Measurements from ENCODE around the gene MAST4. TPM values are rescaled to one million over a fixed set of nuclear protein-coding genes. Genes with fewer than 3 reads are reported as not detected.

The MAST4 gene
- total RNA-seq, 4 donors from 2014 or later = 8.2 to 203 (median 35.5) TPM

GRCh38 chr5:67098656-67099055 lies 502.5 kb downstream of the MAST4 start:
- H3K27me3 ChIP-seq = no peaks in the 10 kb centered on the region
- no peak overlapping the region for H3K4me3 ChIP-seq
- H3K36me3 ChIP-seq = no peaks in the 10 kb centered on the region
- H3K9me3 ChIP-seq = no peaks in the 10 kb centered on the region
- TF ChIP-seq POLR2A (IDR thresholded peaks at IDR 0.05) (no peak), CTCF (IDR thresholded peaks at IDR 0.05) (no peak)
- peaks cover 7 to 9% of the 10 kb centered on the region in 2 donors for H3K4me1 ChIP-seq
- no peak overlapping the region for H3K27ac ChIP-seq
- intact Hi-C loops (cut with DNase I; ENCODE audit: low total_unique reads) = loop anchor here (10.0 kb wide), 1 partner anchor 94 kb away; no protein-coding TSS in a partner anchor
- no peak for DNase-seq

GRCh38 chr5:67100301-67100700 lies 504.1 kb downstream of the MAST4 start:
- Histone ChIP-seq H3K36me3 (no peaks in the 10 kb centered on the region), H3K27ac (no peak overlapping the region), H3K9me3 (no peaks in the 10 kb centered on the region), H3K4me3 (no peak overlapping the region), H3K4me1 (no peaks in the 10 kb centered on the region), H3K27me3 (no peaks in the 10 kb centered on the region)
- no peak for DNase-seq
- intact Hi-C loops (cut with DNase I; ENCODE audit: low total_unique reads) = no loop called here
- TF ChIP-seq CTCF (IDR thresholded peaks at IDR 0.05) (no peak), POLR2A (IDR thresholded peaks at IDR 0.05) (no peak)

- intact Hi-C loops (cut with DNase I; ENCODE audit: low total_unique reads) = no loop called here
- Histone ChIP-seq H3K36me3 (no peaks in the 10 kb centered on the region), H3K27me3 (no peaks in the 10 kb centered on the region), H3K9me3 (no peaks in the 10 kb centered on the region), H3K4me1 (no peaks in the 10 kb centered on the region), H3K4me3 (no peak overlapping the region), H3K27ac (no peak overlapping the region)
- TF ChIP-seq POLR2A (IDR thresholded peaks at IDR 0.05) (no peak), CTCF (IDR thresholded peaks at IDR 0.05) (no peak)
- DNase-seq = no peak
Observed at GRCh38 chr5:67102708-67103107, 506.5 kb downstream of the MAST4 start.

- TF ChIP-seq CTCF (IDR thresholded peaks at IDR 0.05) (no peak), POLR2A (IDR thresholded peaks at IDR 0.05) (no peak)
- no peaks in the 10 kb centered on the region for H3K4me1 ChIP-seq
- DNase-seq = no peak
- no peaks in the 10 kb centered on the region for H3K9me3 ChIP-seq
- intact Hi-C loops (cut with DNase I; ENCODE audit: low total_unique reads) = no loop called here
- H3K27me3 ChIP-seq = no peaks in the 10 kb centered on the region
- H3K36me3 ChIP-seq = no peaks in the 10 kb centered on the region
- H3K27ac ChIP-seq = no peak overlapping the region
- no peak overlapping the region for H3K4me3 ChIP-seq
Observed at GRCh38 chr5:67104859-67105258, 508.7 kb downstream of the MAST4 start.

- Histone ChIP-seq H3K4me3 (no peak overlapping the region), H3K27me3 (no peaks in the 10 kb centered on the region), H3K27ac (no peak overlapping the region), H3K9me3 (no peaks in the 10 kb centered on the region), H3K36me3 (no peaks in the 10 kb centered on the region), H3K4me1 (no peaks in the 10 kb centered on the region)
- no peak for TF ChIP-seq POLR2A (IDR thresholded peaks at IDR 0.05)
- intact Hi-C loops (cut with DNase I; ENCODE audit: low total_unique reads) = no loop called here
- DNase-seq = no peak
Observed at GRCh38 chr5:67105270-67105669, 509.1 kb downstream of the MAST4 start.

Measured in uterus (tissue), 4 donors.